Measurements from ENCODE around the gene TCF7L2.

DNA sequence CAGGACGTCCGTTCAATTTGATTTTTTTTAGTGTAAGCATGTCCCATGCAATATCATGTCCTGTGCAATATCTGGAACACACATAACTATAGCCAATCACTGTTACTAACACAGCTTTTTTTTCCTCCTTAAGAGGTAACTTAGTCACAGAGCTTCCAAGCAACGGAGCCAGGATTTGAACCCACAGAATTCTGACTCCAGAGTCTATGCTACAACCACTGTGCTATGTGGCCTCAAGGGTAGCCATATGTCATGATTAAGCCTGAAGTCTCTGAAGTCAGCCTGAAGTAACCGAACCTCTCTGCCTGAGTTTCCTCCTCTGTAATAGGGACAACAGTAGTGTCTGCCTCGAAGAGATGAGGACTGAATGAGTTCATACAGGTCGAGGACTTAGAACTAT lies 42.2 kb upstream of the TCF7L2 start:
- no peak for TF ChIP-seq CTCF (conservative IDR thresholded peaks at IDR 0.05)
- TF ChIP-seq EZH2 (IDR thresholded peaks at IDR 0.05; ENCODE audit: low read depth), result no peak
